ENCODE measurements around the gene C19orf67.
A peak's percentile ranks its signal among the peaks of the same experiment; 100 is the strongest.
"Not testable (repeated sequence)": the region's sequence is repeated elsewhere in the genome, so short reads cannot be mapped to it uniquely, and the experiment has no call there.

C19orf67 gene

DNA sequence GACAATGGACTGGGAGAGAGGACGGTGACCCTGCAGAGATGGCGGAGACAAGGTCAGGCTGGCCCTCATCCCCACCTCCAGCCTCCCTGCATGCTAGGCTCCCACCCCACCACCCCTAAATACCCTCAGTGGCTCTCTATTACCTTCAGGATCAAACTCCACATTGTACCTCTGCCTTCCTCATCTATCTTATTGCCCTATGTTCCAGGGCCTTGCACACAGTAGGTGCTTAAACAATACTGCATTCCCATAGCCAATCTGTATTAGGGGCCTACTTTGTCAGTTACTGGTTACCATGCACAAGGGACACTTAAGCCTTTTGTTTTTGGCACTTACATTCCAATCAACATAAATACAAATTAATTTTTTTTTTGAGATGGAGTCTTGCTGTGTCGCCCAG, 30.2 kb downstream of the C19orf67 start:
- DNase-seq, result no peak

DNA sequence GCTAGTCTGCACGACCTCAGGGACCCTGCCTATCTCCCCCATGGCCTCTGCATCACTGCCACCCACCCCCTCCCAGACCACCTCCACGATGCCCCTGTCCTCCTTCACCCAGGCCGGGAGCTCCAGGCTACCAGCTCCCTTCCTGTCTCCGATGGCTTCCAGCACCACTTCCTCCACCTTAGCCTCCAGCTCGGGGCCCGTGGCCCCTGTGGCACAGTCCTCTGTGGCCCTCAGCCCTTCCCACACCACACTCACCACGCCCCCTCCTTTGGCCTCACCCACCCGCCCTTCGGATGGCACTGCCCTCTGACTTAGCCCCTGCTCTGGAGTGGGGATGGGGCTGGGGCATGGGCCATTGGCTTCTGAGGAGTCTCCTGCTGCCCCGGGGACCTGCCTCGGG, 30.9 kb downstream of the C19orf67 start:
- no peak for DNase-seq

DNA sequence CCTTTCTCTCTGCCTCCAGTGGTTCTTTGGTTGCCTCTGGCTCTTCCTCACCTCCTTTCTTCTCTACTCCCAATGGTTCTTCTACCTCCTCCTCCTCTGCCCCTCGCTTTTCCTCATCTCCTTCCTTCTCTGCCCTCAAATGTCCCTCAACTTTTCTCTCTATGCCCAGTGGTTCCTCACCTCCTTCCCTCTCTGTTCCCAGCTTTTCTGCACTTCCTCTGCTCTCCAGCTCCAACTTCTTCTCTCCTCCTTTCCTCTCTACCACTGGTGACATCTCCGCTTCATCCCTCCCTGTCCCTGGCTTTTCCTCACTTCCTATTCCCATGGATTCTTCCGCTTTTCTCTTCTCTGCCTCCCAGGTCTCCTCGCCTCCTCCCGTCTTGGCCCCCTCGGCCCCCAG, 31.5 kb downstream of the C19orf67 start:
- DNase-seq, result no peak

DNA sequence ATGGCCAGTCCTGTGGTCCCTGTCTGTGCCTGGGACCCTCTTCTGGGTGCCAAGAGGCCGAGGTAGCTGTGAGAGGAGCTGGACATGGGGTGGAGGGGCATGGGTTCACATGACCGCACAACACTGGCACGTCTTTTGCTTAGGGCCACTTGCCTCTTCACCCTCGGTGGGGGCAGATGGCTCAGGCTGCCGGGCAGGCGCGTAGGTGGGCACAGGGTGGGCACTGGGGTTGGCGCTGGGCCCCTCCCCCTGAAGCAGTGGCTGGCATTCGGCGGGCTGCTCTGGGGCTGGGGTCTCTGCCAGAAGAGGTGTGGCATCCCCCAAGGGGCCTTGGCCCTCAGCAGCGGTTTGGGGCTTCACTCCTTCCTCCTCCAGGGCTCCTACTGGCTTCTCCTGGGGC, 32.1 kb downstream of the C19orf67 start:
- DNase-seq, result no peak

DNA sequence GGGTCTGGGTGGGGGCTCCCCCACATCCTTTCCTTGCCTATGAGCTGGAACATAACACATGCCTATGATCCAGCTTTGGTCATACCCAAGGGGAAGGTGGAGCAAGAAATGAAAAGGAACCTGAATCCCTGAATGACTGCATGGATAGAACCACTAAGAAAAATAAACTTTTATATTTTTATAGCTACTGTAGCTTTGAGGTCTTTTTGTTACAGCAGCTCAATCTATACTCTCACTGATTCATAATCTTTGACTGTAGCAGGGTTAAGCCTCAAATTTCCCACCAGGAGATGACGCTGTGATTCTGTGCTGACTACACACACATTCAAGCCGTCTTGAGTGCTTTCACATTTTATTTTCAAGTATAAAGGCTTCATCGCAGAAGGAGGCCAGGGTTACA, 32.6 kb downstream of the C19orf67 start:
- no peak for DNase-seq

DNA sequence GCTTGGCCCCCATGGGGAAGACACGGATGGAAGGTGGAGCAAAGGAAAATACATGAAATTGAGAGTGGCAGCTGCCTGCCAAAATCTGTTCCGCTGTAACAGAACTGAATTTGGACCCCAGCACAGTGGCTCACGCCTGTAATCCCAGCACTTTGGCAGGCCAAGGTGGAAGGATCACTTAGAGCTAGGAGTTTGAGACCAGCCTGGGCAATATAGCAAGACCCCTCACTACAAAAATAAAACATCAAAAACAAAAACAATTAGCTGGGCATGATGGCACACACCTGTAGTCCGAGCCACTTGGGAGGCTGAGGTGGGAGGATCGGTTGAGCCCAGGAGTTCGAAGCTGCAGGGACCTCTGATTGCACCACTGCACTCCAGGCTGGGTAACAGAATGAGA, 33.1 kb downstream of the C19orf67 start:
- DNase-seq, result no peak

DNA sequence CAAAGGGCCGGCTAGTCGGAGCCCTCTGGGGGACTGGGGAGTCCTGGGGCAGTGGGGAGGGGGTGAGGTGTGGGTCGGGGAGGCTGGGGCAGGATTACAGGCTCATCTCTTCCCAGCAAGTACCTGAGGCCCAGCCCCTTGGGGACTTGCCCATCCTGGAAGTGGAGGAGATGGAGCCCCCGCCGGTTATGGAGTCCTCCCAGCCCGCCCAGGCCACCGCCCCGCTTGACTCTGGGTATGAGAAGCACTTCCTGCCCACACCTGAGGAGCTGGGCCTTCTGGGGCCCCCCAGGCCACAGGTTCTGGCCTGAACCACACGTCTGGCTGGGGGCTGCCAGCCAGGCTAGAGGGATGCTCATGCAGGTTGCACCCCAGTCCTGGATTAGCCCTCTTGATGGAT, 33.6 kb downstream of the C19orf67 start:
- no peak for DNase-seq

DNA sequence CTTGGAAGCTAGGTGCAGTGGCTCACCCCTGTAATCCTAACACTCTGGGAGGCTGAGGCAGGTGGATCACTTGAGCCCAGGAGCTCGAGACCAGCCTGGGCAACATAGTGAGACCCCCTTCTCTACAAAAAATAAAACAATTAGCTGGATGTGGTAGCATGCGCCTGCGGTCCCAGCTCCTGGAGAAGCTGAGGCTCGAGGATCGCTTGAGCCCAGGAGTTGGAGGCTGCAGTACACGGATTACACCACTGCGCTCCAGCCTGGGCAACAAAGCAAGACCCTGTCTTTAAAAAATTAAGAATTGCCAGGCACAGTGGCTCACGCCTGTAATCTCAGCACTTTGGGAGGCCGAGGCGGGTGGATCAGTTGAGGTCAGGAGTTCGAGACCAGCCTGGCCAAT, 34.6 kb downstream of the C19orf67 start:
- DNase-seq, result not testable (repeated sequence)

DNA sequence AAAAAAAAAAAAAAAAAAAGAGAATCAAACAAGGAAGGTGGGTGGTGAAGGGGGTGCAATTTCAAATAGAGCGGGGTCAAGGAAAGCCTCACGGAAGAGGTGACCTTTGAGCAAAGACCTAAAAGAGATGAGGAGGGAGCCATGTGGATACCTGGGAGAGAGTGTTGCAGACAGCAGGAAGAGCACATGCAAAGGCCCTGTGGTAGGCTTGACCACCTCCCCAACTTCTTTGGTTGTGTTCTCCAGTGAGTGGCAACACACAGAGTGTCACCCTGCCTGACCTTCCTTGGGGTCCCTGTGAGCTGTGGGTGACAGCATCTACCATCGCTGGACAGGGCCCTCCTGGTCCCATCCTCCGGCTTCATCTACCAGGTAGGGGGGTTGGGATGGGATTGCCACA, 35.1 kb downstream of the C19orf67 start:
- DNase-seq, result no peak

DNA sequence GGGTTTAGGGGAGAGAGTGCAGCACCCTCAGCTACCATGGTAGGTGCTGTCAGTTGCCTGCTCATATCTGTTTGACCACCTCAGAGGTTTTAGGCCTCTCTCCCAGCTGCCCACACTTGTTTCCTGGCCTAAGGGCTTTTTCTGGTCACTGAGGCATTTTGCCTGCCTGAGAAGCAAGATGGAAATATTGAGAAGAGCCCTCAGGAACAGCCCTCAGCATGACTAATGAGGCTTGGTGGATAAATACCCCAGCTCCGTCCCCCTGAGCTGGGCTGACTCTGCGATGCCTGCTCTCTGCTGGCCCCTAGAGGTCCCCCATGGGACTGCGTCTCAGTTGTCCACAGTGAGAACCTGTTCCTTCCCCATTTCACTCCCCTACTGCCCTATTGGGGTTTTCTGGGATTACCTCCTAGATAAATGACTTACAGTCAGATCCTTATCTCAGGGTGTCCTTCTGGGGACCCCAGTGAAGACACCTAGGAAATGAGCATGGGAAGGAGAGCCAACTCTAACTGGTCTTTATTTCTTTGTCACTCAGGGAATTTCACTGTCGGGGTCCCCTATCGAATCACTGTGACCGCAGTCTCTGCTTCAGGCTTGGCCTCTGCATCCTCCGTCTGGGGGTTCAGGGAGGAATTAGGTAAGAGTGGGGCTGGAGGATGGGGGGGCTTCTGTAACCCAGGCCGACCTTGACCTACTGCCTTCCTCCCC, 37.0 kb downstream of the C19orf67 start:
- peak; percentile 87 for DNase-seq

DNA sequence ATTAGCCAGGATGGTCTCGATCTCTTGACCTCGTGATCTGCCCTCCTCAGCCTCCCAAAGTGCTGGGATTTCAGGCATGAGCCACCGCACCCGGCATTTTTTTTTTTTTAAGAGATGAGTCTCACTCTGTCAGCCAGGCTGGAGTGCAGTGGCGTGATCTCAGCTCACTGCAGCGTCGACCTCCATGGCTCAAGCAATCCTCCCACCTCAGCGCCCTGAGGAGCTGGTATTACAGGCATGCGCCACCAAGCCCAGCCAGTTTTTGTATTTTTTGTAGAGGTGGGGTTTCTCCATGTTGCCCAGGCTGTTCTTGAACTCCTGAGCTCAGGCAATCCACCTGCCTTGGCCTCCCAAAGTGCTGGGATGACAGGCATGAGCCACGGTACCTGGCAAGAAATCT, 37.7 kb downstream of the C19orf67 start:
- not testable (repeated sequence) for DNase-seq

DNA sequence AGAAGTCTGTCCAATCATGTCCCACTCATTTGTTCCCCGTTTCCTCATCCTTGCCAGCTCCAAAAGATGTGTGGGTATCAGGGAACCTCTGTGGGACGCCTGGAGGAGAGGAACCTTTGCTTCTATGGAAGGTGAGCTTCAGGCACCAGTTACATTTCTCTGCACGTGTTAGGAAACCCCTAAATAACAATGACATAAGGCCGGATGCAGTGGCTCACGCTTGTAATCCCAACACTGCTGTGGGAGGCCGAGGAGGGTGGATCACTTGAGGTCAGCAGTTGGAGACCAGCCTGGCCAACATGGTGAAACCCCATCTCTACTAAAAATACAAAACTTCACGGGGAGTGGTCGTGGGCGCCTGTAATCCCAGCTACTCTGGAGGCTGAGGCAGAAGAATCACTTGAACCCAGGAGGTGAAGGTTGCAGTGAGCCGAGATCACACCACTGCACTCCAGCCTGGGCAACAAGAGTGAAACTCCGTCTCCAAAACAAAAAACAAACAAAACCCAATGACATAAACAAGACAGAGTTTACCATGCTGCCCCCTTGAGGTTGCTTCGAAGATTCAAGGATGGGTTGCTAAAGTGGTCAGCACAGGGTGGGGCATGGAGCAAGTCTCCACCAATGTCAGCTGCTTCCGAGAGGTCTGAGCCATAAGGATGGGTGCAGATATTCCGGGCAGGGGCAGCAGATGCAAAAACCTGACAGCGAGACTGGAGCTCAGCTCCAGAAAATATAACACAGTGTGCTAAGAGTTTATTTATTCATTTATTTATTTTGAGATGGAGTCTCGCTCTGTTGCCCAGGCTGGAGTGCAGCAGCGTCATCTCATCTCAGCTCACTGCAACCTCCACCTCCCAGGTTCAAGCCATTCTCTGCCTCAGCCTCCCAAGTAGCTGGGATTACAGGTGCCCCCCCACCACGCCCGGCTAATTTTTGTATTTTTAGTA, 42.6 kb downstream of the C19orf67 start:
- DNase-seq, result peak; percentile 89

DNA sequence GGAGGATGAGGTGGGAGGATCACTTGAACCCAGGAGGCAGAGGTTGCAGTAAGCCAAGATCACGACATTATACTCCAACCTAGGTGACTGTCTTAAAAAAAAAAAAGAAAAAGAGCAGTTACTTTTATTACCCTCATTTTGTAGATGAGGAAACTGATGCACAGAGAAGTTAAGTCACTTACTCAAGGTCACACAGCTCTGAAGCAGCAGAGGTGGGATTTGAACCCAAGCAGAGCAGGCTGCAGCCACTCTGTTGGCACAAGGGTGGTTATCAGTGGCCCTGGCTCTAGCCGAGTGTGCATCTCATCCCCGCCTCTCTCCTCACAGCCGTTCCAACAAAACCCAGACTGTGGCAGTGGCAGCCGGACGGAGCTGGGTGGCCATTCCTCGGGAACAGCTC, 46.4 kb downstream of the C19orf67 start:
- no peak for DNase-seq

DNA sequence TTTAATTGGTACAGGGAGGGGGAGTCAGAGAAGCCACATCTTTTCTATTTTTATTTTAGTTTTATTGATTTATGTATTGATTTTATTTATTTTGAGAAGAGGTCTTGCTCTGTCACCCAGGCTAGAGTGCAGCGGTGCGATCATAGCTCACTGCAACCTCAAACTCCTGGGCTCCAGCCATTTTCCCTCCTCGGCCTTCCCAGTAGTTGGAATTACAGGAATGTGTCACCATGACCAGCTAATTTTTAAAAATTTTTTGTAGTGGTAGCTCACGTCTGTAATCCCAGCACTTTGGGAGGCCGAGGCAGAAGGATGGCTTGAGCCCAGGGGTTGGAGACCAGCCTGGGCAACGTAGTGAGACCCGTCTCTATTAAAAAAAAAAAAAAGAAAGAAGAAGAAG, 49.9 kb downstream of the C19orf67 start:
- no peak for DNase-seq

DNA sequence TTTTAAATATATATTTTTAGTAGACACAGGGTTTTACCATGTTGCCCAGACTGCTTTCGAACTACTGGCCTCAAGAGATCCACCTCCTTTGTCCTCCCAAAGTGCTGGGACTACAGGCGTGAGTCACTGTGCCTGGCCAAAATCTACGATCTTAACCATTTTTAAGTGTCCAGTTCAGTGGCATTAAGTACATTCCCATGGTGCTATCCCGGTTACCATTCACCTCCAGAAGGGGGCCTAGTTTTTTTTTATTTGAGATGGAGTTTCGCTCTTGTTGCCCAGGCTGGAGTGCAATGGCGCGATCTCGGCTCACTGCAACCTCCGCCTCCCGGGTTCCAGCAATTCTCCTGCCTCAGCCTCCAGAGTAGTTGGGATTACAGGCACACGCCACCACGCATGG, 50.4 kb downstream of the C19orf67 start:
- DNase-seq, result not testable (repeated sequence)

DNA sequence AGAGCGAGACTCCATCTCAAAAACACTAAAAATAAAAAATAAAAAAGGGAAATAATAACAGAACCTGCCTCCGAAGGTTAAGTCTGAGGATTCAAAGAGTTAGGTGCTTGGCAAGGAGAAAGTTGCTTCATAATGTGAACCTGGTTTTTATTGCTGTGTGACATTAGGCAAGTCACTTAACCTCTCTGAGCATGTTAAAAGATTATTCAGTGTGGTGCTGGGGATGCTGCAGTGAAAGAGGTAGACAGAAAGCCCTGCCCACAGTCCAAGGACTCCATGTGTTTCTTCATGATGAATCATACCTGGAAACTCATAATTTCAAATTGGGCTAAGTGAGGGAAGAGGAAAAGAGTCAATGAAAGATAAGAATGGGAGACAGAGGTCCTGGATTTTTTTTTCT, 51.6 kb downstream of the C19orf67 start:
- no peak for DNase-seq

DNA sequence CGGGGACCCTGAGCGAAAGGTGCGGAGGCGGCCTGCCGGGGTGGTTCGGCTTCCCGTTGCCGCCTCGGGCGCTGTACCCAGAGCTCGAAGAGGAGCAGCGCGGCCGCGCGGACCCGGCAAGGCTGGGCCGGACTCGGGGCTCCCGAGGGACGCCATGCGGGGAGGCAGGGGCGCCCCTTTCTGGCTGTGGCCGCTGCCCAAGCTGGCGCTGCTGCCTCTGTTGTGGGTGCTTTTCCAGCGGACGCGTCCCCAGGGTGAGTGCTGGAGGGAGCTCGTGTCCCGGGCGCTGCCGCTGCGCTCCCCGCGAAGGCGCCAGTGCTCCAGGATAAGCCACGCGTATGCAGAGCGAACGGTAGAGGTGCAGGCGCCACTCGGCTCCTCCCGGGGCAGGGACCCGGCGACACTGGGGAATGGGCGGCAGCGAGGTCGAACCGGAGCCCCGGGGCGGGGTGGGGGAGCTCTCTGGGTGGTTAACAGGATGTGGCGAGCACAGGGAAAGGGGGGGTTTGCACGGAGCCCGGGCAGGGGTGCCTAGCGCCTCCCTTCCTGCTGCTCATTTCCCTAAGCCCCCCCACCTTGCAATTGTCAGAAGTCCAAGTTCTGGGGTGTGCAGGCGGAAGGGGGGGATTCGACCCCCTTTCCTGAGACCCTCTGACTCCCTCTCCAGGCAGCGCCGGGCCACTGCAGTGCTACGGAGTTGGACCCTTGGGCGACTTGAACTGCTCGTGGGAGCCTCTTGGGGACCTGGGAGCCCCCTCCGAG, 53.7 kb downstream of the C19orf67 start, which contains the start of gene IL27RA:
IL27RA (plus strand) TSS at position 44 of the 762 bp plus-strand sequence; CDS start at position 155, 111 bp downstream.
- DNase-seq, result peak; percentile 61

Data from MV-4-11 (cell line).